HG02970 (cell line): ENCODE measurements around the gene SERTM1.

ENCODE experiments used
- ATAC-seq: cut with Tn5 transposase; IDR thresholded peaks from one replicate; pipeline ENCODE4 v1.9.1; 2021; ENCODE audit warnings: mild to moderate bottlenecking, moderate library complexity, moderate number of reproducible peaks; ENCODE audit not compliant: unreplicated experiment, low FRiP score

Gene SERTM1

DNA sequence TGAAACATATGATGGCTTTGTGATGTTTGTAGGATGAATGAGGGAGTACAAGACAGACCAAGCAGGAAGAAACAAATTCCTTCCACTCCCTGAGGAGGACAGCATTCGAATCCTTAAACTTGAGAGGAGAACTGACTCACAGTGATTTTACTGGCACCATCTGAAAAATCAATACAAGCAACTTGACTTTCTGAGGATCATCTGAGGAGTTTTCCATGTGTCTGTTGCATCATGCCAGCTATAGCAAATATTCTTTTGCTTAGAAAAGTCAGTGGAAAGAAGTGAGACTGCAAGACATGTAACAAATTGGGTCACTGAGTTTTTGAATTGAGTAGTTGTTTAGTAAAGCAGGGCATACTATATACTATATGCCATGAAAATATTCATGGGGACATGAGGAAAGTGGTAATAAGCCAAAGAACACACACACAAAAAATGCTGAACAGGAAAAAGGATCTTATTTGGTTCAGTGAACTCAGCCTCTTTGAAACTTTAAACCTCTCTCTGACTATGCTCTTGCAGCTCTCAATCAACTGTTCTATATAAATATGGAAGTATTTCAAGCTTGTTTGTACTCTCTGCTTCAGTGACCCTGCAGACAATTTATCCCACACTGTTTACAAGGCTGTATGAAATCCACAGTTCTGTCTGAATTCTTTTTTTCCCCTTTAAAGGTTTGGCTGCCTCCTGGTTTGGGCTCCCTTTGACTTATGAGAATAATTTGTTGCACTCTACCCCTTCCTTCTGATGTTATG lies 35.5 kb downstream of the SERTM1 start:
- ATAC-seq, result no peak

DNA sequence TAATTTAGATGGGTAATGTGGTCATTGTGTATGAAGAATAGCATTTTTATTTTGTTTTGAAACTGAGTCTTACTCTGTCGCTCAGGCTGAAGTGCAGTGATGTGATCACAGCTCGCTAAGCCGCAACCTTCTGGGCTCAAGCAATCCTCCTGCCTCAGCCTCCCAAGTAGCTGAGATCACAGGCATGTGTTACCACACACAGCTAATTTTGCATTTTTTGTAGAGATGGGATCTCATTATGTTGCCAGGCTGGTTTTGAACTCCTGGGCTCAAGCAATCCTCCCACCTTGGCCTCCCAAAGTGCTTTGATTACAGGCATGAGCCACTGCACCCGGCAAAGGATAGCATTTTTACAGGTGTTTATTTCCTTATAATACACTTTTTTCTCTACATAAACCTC lies 36.6 kb downstream of the SERTM1 start:
- no peak for ATAC-seq

DNA sequence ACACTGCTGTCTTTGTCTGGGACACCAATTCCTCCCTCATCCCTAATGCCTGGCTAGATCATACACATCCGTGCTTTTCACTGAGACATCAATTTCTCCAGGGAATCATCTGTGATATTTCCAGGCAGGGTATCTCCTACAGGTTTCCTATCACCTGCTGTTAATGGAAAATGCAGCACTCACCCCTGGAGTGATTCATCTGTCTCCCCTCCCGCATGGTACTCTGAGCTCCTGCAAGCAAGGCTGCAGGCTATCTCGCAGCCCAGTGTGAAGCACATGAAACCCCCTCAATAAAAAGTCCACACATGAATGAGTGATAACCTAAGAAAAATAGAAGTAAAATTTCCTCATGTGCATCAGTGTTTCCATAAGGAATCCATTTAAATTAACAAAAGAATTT lies 38.5 kb downstream of the SERTM1 start:
- no peak for ATAC-seq

GRCh38 chr13:36712770-36713169 lies 39.0 kb downstream of the SERTM1 start:
- ATAC-seq, result no peak

DNA sequence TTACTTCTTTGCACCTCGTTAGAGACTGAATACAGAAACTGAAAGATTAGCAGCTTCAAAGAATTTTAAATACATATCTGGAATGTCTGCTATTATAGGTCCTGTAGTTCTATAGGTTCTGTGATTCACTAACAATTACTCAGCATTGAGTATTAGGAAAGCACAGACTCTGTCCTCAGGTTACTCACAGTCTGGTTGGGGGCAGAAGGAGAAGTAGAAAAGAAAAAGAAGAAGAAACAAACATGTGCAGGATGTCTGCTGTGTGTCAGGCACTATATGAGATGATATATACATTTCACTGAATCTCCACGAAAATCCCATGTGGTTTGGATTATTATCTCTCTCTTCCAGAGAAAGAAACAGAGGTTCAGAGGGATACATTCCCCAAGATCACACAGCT lies 40.1 kb downstream of the SERTM1 start:
- ATAC-seq, result no peak

DNA sequence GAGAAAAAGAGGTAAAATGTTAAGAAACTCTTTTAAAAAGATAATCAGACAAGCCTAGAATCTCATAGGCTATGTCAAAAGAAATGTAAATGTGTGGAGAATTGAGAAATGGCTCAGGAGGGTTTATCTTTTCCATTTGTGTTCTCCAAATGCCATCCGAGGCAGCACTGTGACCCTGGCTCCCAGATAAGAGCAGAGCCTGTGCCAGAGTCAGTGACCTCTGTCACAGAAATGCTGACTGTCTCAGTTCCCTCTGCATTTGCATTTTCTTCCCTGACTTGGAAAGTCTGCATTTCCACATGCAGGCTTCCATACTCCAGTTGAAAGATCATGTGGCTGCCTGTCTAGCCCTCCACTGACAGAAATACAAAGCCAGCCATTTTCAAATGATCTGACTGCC lies 42.0 kb downstream of the SERTM1 start:
- no peak for ATAC-seq

DNA sequence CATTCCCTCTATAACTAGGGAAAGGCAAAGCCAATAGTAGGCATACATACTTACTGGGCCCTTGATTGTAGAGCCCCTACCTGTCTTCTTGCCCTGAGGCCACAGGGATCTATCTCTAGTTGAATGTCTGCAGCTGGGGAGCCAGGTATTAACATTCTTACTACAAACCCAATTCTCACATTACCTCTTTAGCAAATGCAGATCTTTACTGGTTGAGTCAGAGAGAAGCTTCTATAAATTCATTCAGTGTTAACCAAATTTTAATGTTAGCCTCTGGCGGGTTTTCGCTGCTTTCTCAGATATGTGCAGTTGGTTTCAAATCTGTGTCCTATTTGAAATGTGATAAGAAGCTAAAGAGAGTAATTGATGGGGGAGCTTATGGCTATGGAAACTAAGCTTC lies 43.2 kb downstream of the SERTM1 start:
- no peak for ATAC-seq

DNA sequence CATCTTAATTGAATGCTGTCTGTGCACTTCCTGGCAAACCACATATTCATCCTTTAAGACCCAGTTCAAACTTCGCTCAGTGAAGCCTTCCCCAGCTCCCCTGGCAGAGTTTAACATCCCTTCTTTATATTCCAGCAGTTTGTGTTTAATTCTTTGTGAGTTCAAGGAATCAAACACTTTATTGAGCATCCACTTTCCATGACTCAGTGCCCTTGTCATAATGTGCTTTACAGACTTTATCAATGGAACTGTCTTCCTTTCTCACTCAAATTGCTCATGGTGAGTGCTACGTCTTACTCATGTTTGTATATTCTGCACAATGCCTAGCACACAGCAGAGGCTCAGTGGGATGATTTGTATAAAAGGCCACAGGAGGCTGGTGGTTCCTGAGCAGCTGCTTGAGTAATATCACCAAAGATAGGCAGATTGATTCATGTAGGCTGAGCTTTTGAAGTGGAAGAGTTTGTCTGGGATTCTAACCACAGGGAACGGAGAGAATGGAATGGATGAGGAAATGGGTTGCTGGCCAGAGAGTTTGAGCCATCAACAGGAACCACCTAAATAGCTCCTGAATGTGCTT lies 44.2 kb downstream of the SERTM1 start:
- no peak for ATAC-seq

DNA sequence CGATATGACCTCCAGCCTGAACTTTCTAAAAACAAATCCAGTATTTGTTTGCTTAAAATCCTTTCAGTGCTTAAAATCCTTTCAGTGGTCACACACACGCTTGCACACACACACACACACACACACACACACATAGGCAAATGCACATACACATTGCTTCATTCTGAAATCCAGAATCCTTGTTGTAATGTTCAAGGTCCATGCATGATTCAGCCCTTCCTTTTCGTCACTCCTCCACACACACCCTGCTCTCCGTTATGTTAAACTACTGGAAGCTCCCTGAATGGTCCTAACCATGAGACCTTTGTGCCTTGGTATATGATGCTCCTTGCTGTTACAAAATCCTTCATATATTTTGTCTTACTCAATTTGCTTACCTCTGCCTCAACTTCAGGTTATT lies 44.9 kb downstream of the SERTM1 start:
- ATAC-seq, result no peak

GRCh38 chr13:36724141-36724540 lies 50.3 kb downstream of the SERTM1 start:
- ATAC-seq, result no peak

DNA sequence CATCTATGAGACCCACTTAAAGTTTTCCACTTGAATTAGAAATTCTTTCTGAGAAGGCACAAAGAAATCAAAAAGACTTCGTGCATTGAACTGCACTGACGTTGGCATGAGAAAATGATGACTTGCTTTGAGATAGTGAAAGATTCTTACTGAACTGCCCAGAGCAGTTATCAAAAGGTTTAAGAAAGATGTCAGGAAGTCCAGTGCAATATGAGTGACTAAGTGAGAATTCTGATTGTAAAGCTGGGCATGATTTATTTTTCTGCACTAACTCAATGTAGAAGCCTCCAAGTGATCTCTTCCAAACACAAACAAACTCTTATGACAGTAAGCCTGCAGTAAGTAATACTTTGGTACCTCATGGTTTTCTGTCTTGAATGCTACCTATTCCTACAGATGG lies 52.1 kb downstream of the SERTM1 start:
- ATAC-seq, result no peak

DNA sequence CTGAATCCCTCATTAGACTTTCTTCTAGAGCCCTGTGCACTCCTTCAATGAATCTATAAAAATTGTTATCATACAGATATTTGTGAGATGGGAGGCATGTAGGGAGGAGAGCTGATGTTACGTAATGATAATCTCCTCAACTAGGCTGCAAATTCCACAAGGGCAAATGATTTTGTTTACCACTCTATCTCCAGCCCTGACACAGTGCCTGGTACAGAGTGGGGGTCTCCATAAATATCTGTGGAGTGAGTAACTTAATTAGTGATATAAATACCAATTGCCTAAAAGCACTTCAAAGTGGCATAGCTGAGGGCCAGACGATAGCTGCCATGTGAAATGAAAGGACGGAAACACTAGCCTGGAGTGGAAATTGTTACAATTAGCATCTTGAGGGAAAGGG lies 54.2 kb downstream of the SERTM1 start:
- ATAC-seq, result no peak

GRCh38 chr13:36736119-36736726 lies 62.4 kb downstream of the SERTM1 start:
- ATAC-seq, result no peak

GRCh38 chr13:36737524-36738083 lies 63.8 kb downstream of the SERTM1 start:
- no peak for ATAC-seq

DNA sequence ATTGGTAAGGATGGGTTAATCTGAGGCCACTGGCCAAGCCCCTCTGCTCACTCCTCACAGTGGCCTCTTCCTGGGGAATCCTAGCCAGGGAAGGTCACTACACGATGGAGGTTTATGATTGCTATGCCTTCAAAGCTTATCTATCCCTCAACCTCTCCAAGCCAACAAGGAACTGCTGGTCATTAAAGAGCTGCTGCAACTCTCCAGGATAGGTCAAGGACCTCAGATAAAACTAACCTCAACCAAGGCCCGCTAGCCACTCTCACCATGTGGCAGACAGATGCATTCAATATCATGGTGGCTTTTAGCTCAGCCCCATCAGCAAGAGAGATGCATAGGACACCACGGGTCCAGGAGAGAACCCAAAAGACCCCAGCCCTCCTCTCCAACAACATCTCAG lies 71.6 kb downstream of the SERTM1 start:
- ATAC-seq, result no peak

- ATAC-seq, result no peak
These were observed 72.2 kb downstream of the SERTM1 start for GRCh38 chr13:36746051-36746450.
